BJ (cell line): ENCODE results near the gene MYO3B. TPM values are rescaled to one million over a fixed set of nuclear protein-coding genes. Genes with fewer than 3 reads are reported as not detected.

Experiments used
- CTCF ChIA-PET: fragments of 350-600 bp; formaldehyde crosslinking; extraction: SDS; loops from one replicate; lab custom pipeline; 2021; ENCODE audit warnings: antibody characterized with exemption, inconsistent platforms; lab: Yijun Ruan, JAX
- POLR2A ChIA-PET: fragments of 300-600 bp; sonication (Branson Sonifier 250); formaldehyde crosslinking; extraction: SDS; loops from one replicate; lab custom pipeline; 2021; ENCODE audit warnings: antibody characterized with exemption; lab: Charles Lee
- DNase-seq: peaks from one replicate; pipeline ENCODE4 v3.0.0-alpha.2; 2011; ENCODE audit warnings: low read depth
- H3K27me3 ChIP-seq: 2 replicates; pipeline ENCODE4 v1.6.0; 2011; ENCODE audit warnings: low read length; ENCODE audit not compliant: control insufficient read depth, insufficient read depth
- H3K36me3 ChIP-seq: 2 replicates; pipeline ENCODE4 v1.5.1; 2011; ENCODE audit warnings: low read length; ENCODE audit not compliant: control insufficient read depth, insufficient read depth
- H3K4me3 ChIP-seq: 2 replicates; pipeline ENCODE4 v1.5.1; 2011; ENCODE audit warnings: low read depth, mild to moderate bottlenecking, control low read depth, low read length
- polyA plus RNA-seq: library from polyadenylated mRNA; depleted of rRNA; stranded (reverse); fragments of >200 nt; gene quantifications from 2 replicates; pipeline ENCODE4 v1.2.3, GENCODE V29; 2011
- TF ChIP-seq, protein P1 (sequence below): IDR thresholded peaks from 2 replicates; pipeline ENCODE4 v1.5.1; 2011; ENCODE audit warnings: low read depth, mild to moderate bottlenecking, control low read depth, inconsistent platforms, low read length, moderate library complexity; ENCODE audit not compliant: insufficient read depth

The MYO3B gene
- polyA plus RNA-seq, 1 experiment = not detected

DNA sequence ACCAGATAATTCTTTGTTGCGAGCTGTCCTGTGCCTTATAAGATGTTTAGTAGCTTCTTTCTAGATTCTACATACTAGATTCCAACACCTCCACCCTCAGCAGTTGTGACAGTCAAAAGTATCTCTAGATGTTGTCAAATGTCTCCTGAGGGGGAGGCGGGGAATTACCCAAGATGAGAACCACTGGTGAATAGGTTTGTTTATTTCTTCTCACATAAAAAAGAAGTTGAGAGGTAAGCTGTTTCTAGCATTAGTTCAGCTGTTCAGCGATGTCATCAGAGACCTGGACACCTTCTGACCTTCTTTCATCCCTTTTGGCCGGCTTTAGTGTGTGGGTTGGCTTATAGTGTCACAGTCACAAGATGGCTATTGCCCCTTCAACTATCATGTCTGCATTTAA is 299.7 kb downstream of the MYO3B start:
- TF ChIP-seq, protein P1, sequence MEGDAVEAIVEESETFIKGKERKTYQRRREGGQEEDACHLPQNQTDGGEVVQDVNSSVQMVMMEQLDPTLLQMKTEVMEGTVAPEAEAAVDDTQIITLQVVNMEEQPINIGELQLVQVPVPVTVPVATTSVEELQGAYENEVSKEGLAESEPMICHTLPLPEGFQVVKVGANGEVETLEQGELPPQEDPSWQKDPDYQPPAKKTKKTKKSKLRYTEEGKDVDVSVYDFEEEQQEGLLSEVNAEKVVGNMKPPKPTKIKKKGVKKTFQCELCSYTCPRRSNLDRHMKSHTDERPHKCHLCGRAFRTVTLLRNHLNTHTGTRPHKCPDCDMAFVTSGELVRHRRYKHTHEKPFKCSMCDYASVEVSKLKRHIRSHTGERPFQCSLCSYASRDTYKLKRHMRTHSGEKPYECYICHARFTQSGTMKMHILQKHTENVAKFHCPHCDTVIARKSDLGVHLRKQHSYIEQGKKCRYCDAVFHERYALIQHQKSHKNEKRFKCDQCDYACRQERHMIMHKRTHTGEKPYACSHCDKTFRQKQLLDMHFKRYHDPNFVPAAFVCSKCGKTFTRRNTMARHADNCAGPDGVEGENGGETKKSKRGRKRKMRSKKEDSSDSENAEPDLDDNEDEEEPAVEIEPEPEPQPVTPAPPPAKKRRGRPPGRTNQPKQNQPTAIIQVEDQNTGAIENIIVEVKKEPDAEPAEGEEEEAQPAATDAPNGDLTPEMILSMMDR = no peak
- Histone ChIP-seq H3K36me3 (no peaks in the 10 kb centered on the region), H3K4me3 (no peak overlapping the region), H3K27me3 (no peaks in the 10 kb centered on the region)
- ChIA-PET CTCF (no interaction called here), POLR2A (no interaction called here)
- DNase-seq = no peak

DNA sequence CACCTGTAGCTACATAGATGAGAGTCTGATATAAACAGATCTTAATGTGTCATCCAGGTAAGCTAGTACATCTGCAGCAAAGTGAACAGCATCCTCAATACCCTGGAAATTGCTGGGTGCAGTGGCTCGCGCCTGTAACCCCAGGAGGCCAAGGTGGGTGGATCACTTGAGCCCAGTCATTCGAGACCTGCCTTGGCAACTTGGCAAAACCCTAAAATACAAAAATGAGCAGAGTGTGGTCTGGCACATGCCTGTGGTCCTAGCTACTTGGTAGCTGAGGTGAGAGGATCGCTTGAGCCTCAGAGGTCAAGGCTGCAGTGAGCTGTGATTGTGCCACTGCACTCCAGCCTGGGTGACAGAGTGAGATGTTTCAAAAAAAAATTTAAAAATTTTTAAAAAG is 303.3 kb downstream of the MYO3B start:
- ChIA-PET POLR2A (no interaction called here), CTCF (no interaction called here)
- H3K36me3 ChIP-seq = no peaks in the 10 kb centered on the region
- TF ChIP-seq, protein P1 = no peak
- H3K4me3 ChIP-seq = no peak overlapping the region
- DNase-seq = no peak
- no peaks in the 10 kb centered on the region for H3K27me3 ChIP-seq

DNA sequence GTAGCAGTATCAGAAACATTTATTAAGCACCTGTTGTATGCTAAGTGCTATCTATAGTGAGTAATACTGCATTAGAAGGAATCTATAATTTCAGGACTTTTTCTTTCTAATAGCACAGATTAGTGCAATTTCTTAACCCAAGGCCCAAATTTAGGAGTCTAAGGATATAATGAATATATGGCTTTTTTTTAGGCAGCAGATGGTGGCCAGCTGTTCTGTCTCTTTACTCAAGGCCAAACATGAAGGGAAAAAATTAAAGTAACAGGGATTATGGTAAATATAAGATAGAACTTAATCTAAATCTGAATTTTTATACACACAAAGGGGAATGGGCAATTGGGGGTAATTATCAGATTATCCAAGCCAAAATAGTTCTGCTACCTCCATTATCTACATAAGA is 306.6 kb downstream of the MYO3B start:
- DNase-seq = no peak
- POLR2A ChIA-PET = no interaction called here
- TF ChIP-seq, protein P1 = no peak
- no peaks in the 10 kb centered on the region for H3K27me3 ChIP-seq
- CTCF ChIA-PET = no interaction called here
- no peak overlapping the region for H3K4me3 ChIP-seq
- no peaks in the 10 kb centered on the region for H3K36me3 ChIP-seq

DNA sequence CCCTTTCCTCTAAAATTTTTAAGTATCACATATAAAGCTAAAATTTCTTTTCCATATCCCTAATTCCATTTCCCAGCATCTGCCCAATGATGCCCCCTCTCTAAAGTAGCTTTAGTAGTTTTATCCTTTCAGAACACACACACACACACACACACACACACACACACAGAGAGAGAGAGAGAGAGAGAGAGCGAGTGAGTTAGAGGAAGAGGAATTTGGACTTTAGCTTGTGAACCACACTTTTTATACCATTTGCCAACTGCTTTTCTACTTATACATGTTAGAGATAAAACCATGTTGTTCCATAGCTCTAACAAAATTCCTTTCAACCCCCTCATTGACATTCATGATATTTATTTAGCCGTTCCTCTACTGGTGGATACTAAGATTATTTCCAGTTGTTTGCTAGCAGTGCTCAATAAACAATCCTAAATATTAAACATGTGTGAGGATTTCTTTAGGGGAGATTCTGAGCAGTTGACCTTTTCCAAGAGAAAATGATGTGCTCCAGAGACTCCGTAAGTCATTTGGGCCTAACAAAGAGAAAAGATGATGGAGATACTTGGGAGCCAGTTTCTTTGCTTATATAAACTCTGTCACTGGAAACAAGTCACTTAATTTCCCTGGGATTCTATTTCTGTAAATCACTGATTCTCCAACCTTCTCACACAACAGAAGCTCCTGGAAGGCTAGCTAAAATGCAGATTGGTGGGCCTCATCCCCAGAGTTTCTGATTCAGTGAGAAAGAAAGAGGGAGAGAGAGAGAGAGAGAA is 307.5 kb downstream of the MYO3B start:
- no peaks in the 10 kb centered on the region for H3K27me3 ChIP-seq
- ChIA-PET POLR2A (no interaction called here), CTCF (no interaction called here)
- no peaks in the 10 kb centered on the region for H3K36me3 ChIP-seq
- TF ChIP-seq, protein P1 = no peak
- no peak overlapping the region for H3K4me3 ChIP-seq
- no peak for DNase-seq

DNA sequence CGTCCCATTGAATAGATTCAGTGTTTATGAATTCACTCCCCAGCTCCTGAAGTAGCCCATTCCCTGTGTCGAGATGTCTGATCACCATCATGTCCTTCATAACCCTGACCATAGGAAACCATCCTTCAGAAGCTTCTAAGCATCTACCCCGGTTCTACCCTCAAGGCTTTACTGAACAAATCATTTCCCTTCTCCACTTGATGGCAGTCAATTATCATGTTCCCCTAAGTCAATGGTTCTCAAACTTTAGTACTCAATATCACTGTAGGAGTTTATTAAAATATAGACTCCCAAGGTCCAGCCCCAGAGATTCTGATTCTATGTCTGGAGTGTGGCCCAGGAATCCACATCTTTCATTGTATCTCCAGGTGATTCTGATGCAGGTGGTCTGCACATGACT is 308.8 kb downstream of the MYO3B start:
- DNase-seq = no peak
- CTCF ChIA-PET = no interaction called here
- no peaks in the 10 kb centered on the region for H3K27me3 ChIP-seq

More for the DNA sequence above, 308.8 kb downstream of the MYO3B start:
- H3K36me3 ChIP-seq = no peaks in the 10 kb centered on the region
- POLR2A ChIA-PET = no interaction called here
- no peak overlapping the region for H3K4me3 ChIP-seq
- TF ChIP-seq, protein P1 = no peak
